Measurements from ENCODE around the gene OR2K2.

GRCh38 chr9:111352545-111352944 lies 22.5 kb upstream of the OR2K2 start:
- TF ChIP-seq, protein P1, sequence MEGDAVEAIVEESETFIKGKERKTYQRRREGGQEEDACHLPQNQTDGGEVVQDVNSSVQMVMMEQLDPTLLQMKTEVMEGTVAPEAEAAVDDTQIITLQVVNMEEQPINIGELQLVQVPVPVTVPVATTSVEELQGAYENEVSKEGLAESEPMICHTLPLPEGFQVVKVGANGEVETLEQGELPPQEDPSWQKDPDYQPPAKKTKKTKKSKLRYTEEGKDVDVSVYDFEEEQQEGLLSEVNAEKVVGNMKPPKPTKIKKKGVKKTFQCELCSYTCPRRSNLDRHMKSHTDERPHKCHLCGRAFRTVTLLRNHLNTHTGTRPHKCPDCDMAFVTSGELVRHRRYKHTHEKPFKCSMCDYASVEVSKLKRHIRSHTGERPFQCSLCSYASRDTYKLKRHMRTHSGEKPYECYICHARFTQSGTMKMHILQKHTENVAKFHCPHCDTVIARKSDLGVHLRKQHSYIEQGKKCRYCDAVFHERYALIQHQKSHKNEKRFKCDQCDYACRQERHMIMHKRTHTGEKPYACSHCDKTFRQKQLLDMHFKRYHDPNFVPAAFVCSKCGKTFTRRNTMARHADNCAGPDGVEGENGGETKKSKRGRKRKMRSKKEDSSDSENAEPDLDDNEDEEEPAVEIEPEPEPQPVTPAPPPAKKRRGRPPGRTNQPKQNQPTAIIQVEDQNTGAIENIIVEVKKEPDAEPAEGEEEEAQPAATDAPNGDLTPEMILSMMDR (conservative IDR thresholded peaks at IDR 0.05), result no peak
- no peak for TF ChIP-seq ZFX (IDR thresholded peaks at IDR 0.05)
